Erythroblast (primary cell): ENCODE results near the gene SEPTIN11.

ENCODE experiments used
- DNase-seq, 2 experiments: peaks; one replicate each; lab custom pipeline; 2025; lab: John Stamatoyannopoulos, UW
- GATA1 ChIP-seq: IDR thresholded peaks from 2 replicates; pipeline ENCODE4 v1.6.1; 2011; ENCODE audit warnings: low read depth, mild to moderate bottlenecking, control low read depth, low read length, moderate library complexity
- POLR2A ChIP-seq: IDR thresholded peaks from 2 replicates; pipeline ENCODE4 v1.6.1; 2011; ENCODE audit warnings: mild to moderate bottlenecking, low read length

Gene SEPTIN11

DNA sequence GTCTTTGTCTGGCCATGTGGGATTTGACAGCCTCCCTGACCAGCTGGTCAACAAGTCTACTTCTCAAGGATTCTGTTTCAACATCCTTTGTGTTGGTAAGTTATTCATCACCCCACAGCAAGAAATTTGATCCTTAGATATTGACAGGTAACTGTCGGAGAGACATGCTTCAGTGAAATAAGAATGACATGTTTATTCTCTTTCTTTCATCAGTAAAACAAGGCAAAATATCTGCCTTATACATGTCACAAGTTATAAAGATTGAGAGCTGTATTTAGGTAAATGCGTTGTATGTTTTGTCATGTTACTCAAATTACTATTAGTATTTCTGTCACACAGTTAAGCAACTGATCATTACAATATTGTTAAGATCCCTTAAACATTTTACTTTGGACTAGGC lies 46.9 kb downstream of the SEPTIN11 start:
- no peak for DNase-seq

DNA sequence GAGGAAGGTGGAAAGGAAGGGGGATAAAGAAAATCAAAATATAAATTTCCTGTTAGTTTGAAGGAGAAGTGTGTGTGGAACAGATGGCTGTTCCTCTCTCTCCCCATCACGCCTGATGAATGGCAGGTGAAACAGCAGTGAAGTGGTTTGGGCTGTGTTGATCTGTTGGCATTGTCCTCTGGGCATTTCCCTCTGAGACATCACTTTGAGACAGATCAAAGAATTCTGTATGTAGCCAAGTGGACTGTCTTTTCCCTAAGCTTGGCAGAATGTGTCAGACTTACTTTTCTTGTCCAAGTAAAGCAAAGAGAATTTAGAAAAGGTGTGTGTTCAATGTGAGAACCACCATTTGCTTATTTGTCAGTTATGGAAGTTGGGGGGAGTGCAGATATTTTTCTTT lies 47.5 kb downstream of the SEPTIN11 start:
- no peak for TF ChIP-seq GATA1
- no peak for TF ChIP-seq POLR2A
- DNase-seq = no peak

More for the DNA sequence above, 46.9 kb downstream of the SEPTIN11 start:
- TF ChIP-seq GATA1 (no peak), POLR2A (no peak)

DNA sequence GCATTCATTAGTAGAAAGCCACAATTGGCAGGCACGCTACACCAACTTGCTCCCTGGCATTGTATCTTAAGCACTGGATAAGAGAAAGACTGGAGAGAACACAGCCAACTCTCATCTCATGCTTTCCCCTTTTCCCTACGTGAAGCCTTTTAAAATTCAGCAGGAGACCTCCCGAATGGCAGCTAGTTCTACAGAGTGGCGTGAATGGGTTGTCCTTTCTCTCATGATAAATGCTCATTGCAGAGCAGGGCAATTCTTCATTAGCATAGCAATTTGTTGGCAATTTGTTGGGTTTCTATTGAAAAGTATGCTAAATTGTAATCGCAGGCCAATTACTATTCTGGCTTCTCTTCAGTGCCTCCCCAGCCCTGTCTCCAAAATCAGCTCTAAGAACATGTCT lies 48.0 kb downstream of the SEPTIN11 start:
- DNase-seq = no peak
- TF ChIP-seq POLR2A (no peak), GATA1 (no peak)

- TF ChIP-seq POLR2A (no peak), GATA1 (no peak)
These were observed 48.8 kb downstream of the SEPTIN11 start for GRCh38 chr4:76998251-76998901.

More at GRCh38 chr4:76998251-76998901, 48.8 kb downstream of the SEPTIN11 start:
- DNase-seq = no peak
